DND-41 (cell line): ENCODE results near the gene ZNF736.
A peak's percentile ranks its signal among the peaks of the same experiment; 100 is the strongest.

Experiments used
- ATAC-seq: fragments of 200-7000 bp; cut with Tn5 transposase; 3 replicates; pipeline ENCODE4 v1.9.1; 2021; ENCODE audit warnings: low read depth; ENCODE audit not compliant: insufficient read depth
- DNase-seq: peaks from one replicate; pipeline ENCODE4 v3.0.0-alpha.2; 2020
- H2AFZ ChIP-seq: 2 replicates; pipeline ENCODE4 v1.6.0; 2012; ENCODE audit warnings: low read depth, low read length
- H3K27ac ChIP-seq: 2 replicates; pipeline ENCODE4 v1.5.1; 2012; ENCODE audit warnings: low read length, inconsistent platforms
- H3K27me3 ChIP-seq: fragments of 200-600 bp; sonication (generic); 2 replicates; pipeline ENCODE4 v1.6.0; 2012; ENCODE audit warnings: low read length, mild to moderate bottlenecking, inconsistent platforms; ENCODE audit not compliant: insufficient read depth, poor library complexity
- H3K36me3 ChIP-seq: 2 replicates; pipeline ENCODE4 v1.5.1; 2012; ENCODE audit warnings: low read length, inconsistent platforms; ENCODE audit not compliant: insufficient read depth
- H3K4me1 ChIP-seq: 2 replicates; pipeline ENCODE4 v1.5.1; 2012; ENCODE audit warnings: mild to moderate bottlenecking, low read length; ENCODE audit not compliant: insufficient read depth
- H3K4me2 ChIP-seq: 2 replicates; pipeline ENCODE4 v1.6.0; 2012; ENCODE audit warnings: mild to moderate bottlenecking, moderate library complexity, low read length, inconsistent platforms; ENCODE audit not compliant: insufficient read depth
- H3K4me3 ChIP-seq, 2 experiments: fragments of 200-600 bp in 1 of 2; shearing (Covaris generic) in 1 of 2; 2 replicates each; pipeline ENCODE4 v1.5.1; 2012 to 2016; ENCODE audit warnings: inconsistent platforms in 2 of 2, low read length in 2 of 2, mild to moderate bottlenecking in 2 of 2, low read depth in 1 of 2, moderate library complexity in 1 of 2
- H3K79me2 ChIP-seq: 2 replicates; pipeline ENCODE4 v1.6.0; 2012; ENCODE audit warnings: low read length, inconsistent platforms; ENCODE audit not compliant: insufficient read depth
- H3K9ac ChIP-seq: 2 replicates; pipeline ENCODE4 v1.6.0; 2012; ENCODE audit warnings: low read depth, mild to moderate bottlenecking, inconsistent platforms, low read length, moderate library complexity
- H3K9me3 ChIP-seq: 2 replicates; pipeline ENCODE4 v1.5.1; 2012; ENCODE audit warnings: low read length, moderate library complexity, mild to moderate bottlenecking, inconsistent platforms; ENCODE audit not compliant: insufficient read depth, severe bottlenecking
- H4K20me1 ChIP-seq: 2 replicates; pipeline ENCODE4 v1.6.0; 2012; ENCODE audit warnings: low read length; ENCODE audit not compliant: insufficient read depth
- EZH2 ChIP-seq: IDR thresholded peaks from 3 replicates; pipeline ENCODE4 v1.6.1; 2012; ENCODE audit warnings: borderline replicate concordance, low read depth, mild to moderate bottlenecking, moderate library complexity, low read length, inconsistent platforms; ENCODE audit not compliant: severe bottlenecking
- TF ChIP-seq, protein P1 (sequence below): IDR thresholded peaks from 2 replicates; pipeline ENCODE4 v1.5.1; 2012; ENCODE audit warnings: borderline replicate concordance, low read length, moderate library complexity, mild to moderate bottlenecking; ENCODE audit not compliant: poor library complexity, severe bottlenecking; ENCODE audit errors: extremely low read depth

The ZNF736 gene

DNA sequence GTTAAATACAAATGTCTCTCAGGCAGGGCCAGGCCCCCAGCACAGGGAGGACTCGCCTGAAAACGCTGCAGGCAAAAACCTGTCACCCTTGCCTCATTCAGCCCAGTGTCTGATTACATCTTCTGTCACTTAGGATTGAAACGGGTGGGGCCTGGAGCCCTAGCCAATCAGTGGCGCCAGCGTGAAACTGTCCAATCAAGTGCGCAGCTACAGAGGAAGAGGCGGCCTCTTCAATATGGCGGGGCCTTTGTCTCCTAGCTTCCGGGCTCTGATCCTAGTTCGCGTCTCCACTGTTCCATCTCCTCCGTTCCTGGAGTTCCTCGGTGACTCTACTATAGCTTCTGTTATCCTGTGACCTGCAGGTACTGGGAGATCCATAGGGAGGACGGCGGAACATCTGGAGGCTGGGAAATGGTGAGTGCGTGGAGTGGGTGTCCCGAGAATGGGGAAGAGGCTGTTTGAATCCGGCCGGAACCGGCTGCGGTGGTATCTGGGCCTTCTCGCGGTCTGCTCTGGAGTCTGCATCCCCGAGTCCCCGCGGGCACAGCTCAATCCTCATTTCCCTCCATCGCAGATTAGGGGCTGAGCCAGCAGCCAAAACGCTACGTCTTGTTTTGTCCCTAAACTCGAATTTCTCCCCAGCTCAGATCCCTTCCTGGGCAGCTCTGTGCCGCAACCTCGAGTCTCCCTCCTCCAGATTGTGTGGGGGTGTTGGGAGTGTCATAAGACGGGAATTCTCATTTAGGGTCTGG, at the start of gene ZNF736:
ZNF736 (plus strand) TSS at position 222 of the 752 bp plus-strand sequence; CDS start at position 412, 190 bp downstream.
- peak; percentile 94 for DNase-seq
- H2AFZ ChIP-seq = peak within 1 kb of the TSS; percentile 85

DNA sequence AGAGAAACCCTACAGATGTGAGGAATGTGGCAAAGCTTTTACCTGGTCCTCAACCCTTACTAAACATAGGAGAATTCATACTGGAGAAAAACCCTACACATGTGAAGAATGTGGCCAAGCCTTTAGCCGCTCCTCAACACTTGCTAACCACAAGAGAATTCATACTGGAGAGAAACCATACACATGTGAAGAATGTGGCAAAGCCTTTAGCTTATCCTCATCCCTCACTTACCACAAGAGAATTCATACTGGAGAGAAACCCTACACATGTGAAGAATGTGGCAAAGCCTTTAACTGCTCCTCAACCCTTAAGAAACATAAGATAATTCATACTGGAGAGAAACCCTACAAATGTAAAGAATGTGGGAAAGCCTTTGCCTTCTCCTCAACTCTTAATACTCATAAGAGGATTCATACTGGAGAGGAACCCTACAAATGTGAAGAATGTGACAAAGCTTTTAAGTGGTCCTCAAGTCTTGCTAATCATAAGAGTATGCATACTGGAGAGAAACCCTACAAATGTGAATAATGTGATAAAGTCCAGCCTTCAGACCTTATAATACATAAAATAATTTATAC, 47.3 kb upstream of the ZNF736 start:
- Histone ChIP-seq H3K27me3 (no peaks in the 10 kb centered on the region), H3K27ac (no peak overlapping the region), H3K4me2 (no peak overlapping the region), H3K4me3 (no peak overlapping the region), H3K79me2 (no peaks in the 10 kb centered on the region), H4K20me1 (no peaks in the 10 kb centered on the region), H3K36me3 (no peaks in the 10 kb centered on the region), H2AFZ (no peak overlapping the region), H3K4me1 (no peaks in the 10 kb centered on the region), H3K9me3 (peaks cover 24% of the 10 kb centered on the region), H3K9ac (no peak overlapping the region)
- TF ChIP-seq, protein P1, sequence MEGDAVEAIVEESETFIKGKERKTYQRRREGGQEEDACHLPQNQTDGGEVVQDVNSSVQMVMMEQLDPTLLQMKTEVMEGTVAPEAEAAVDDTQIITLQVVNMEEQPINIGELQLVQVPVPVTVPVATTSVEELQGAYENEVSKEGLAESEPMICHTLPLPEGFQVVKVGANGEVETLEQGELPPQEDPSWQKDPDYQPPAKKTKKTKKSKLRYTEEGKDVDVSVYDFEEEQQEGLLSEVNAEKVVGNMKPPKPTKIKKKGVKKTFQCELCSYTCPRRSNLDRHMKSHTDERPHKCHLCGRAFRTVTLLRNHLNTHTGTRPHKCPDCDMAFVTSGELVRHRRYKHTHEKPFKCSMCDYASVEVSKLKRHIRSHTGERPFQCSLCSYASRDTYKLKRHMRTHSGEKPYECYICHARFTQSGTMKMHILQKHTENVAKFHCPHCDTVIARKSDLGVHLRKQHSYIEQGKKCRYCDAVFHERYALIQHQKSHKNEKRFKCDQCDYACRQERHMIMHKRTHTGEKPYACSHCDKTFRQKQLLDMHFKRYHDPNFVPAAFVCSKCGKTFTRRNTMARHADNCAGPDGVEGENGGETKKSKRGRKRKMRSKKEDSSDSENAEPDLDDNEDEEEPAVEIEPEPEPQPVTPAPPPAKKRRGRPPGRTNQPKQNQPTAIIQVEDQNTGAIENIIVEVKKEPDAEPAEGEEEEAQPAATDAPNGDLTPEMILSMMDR = no peak
- no peak for TF ChIP-seq EZH2
- DNase-seq (no peak), ATAC-seq (no peak)

More for the DNA sequence above, at the start of gene ZNF736:
- Histone ChIP-seq H3K9ac (peak within 1 kb of the TSS; percentile 80), H3K79me2 (peaks cover 57% of the 10 kb centered on the region), H3K4me2 (peak within 1 kb of the TSS; percentile 87), H3K36me3 (peaks cover 43% of the 10 kb centered on the region), H3K4me3 (peak within 1 kb of the TSS; percentile 82 to 83), H3K4me1 (peaks cover 41% of the 10 kb centered on the region), H3K9me3 (peaks cover 9% of the 10 kb centered on the region), H3K27me3 (no peaks in the 10 kb centered on the region), H3K27ac (peak within 1 kb of the TSS; percentile 95), H4K20me1 (no peaks in the 10 kb centered on the region)
- ATAC-seq = peak; percentile 98
- no peak for TF ChIP-seq EZH2
- TF ChIP-seq, protein P1 = no peak

DNA sequence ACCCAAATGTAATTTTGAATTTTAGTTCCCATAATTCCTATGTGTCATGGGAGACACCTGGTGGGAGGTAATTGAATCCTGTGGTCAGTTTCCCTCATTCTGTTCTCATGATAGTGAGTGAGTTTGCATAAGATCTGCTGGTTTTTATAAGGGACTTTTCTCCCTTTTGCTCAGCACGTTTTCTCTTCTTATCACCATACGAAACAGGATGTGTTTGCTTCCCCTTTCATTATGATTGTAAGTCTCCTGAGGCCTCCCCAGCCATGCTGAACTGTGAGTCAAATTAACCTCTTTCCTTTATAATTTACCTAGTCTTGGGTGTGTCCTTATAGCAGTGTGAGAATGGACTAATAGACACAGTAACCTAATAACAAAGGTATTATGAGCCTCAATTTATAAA, 36.1 kb upstream of the ZNF736 start:
- no peaks in the 10 kb centered on the region for H4K20me1 ChIP-seq
- ATAC-seq (no peak), DNase-seq (no peak)
- no peak overlapping the region for H2AFZ ChIP-seq
- TF ChIP-seq, protein P1 = no peak
- TF ChIP-seq EZH2 = no peak
- H3K9ac ChIP-seq = no peak overlapping the region
- H3K27ac ChIP-seq = no peak overlapping the region
- no peak overlapping the region for H3K4me3 ChIP-seq
- H3K9me3 ChIP-seq = no peaks in the 10 kb centered on the region
- H3K79me2 ChIP-seq = no peaks in the 10 kb centered on the region
- H3K4me1 ChIP-seq = no peaks in the 10 kb centered on the region
- H3K27me3 ChIP-seq = no peaks in the 10 kb centered on the region
- no peaks in the 10 kb centered on the region for H3K36me3 ChIP-seq
- H3K4me2 ChIP-seq = no peak overlapping the region
